ENCODE measurements around the gene CNN2.

The CNN2 gene

GRCh38 chr19:1008268-1009040, 18.0 kb upstream of the CNN2 start:
- no peak overlapping the region for H3K4me3 ChIP-seq (ENCODE audit: low read depth, low read length)
- TF ChIP-seq, protein P1, sequence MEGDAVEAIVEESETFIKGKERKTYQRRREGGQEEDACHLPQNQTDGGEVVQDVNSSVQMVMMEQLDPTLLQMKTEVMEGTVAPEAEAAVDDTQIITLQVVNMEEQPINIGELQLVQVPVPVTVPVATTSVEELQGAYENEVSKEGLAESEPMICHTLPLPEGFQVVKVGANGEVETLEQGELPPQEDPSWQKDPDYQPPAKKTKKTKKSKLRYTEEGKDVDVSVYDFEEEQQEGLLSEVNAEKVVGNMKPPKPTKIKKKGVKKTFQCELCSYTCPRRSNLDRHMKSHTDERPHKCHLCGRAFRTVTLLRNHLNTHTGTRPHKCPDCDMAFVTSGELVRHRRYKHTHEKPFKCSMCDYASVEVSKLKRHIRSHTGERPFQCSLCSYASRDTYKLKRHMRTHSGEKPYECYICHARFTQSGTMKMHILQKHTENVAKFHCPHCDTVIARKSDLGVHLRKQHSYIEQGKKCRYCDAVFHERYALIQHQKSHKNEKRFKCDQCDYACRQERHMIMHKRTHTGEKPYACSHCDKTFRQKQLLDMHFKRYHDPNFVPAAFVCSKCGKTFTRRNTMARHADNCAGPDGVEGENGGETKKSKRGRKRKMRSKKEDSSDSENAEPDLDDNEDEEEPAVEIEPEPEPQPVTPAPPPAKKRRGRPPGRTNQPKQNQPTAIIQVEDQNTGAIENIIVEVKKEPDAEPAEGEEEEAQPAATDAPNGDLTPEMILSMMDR (IDR thresholded peaks at IDR 0.05; ENCODE audit: low read depth, low read length), result no peak
- no peak for DNase-seq

DNA sequence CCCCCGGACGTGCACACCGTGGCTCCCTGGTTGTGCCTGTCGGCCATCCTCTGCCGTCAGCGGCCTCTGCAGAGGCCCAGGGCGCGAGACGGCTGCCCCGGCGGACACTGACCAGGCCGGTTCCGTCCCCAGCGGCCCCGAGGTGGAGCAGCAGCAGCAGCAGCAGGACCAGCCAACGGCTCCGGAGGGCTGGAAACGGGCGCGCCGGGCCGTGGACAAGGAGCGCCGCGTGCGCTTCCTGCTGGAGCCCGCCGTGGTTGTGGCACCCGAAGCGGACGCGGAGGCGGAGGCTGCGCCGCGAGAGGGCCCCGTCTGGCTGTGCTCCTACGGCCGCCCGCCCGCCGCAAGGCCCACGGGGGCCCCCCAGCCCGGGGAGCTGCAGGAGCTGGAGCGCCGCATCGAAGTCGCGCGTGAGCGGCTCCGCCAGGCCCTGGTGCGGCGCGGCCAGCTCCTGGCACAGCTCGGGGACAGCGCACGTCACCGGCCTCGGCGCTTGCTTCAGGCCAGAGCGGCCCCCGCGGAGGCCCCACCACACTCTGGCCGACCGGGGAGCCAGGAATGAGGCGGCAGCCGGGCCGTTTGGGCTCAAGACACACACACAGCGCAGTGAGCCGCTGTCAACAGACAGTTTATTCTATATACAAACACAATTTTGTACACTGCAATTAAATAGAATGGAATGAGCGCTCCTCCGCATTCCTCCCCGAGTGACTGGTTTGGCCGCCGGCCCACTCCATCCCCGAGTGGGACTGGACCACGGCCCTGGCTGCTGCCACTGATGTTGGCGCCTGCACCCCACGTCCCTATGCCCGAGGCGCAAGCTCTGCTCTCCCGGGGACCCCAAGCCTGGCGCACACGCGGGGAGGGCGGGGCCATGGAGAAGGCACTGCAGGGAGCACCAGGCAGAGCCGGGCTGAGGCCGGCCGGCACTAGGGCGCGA, 17.1 kb upstream of the CNN2 start:
- TF ChIP-seq, protein P1 (IDR thresholded peaks at IDR 0.05; ENCODE audit: low read depth, low read length), result no peak
- peaks cover 41% of the 10 kb centered on the region for H3K36me3 ChIP-seq
- no peak overlapping the region for H3K4me3 ChIP-seq (ENCODE audit: low read depth, low read length)
- no peak for DNase-seq
- H3K9me3 ChIP-seq, result no peaks in the 10 kb centered on the region; the same call in 1 of the 2 replicates
- peaks cover 11% of the 10 kb centered on the region for H3K27me3 ChIP-seq
- no peaks in the 10 kb centered on the region for H3K4me1 ChIP-seq

More at GRCh38 chr19:1008268-1009040, 18.0 kb upstream of the CNN2 start:
- no peaks in the 10 kb centered on the region; the same call in 1 of the 2 replicates for H3K9me3 ChIP-seq
- H3K36me3 ChIP-seq, result peaks cover 32% of the 10 kb centered on the region
- H3K27me3 ChIP-seq, result peaks cover 19% of the 10 kb centered on the region
- H3K4me1 ChIP-seq, result no peaks in the 10 kb centered on the region

DNA sequence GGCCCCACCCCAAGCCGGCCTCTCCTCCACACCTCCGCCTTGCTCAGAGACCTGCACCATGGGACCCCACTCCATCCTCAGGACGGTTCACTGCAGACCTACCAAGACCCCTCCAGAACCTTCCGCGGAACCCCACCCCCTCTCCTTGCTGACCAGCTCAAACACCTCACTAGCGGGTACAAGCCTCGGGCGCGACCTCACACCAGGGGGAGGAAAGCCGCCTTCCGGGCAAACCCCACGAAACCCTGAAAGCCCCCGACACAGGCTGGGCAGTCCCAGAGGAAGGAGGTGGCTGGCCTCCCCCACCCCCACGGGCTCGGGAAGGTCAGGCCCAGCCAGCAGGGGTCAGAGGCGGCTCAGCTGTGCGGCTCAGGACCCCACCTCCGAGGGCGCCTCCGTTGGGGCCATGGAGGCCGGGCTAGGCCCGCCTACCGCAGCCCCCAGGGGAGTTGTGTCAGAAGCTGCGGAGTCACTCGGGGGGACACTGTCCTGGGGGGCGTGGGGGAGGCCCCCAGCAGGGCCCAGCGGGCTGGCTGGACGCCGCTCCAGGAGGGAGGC, 16.3 kb upstream of the CNN2 start:
- H3K4me3 ChIP-seq (ENCODE audit: low read depth, low read length), result no peak overlapping the region
- H3K9me3 ChIP-seq, result no peaks in the 10 kb centered on the region; the same call in 1 of the 2 replicates
- TF ChIP-seq, protein P1 (IDR thresholded peaks at IDR 0.05; ENCODE audit: low read depth, low read length), result no peak
- H3K27me3 ChIP-seq, result peaks cover 3% of the 10 kb centered on the region
- peaks cover 44% of the 10 kb centered on the region for H3K36me3 ChIP-seq
- no peaks in the 10 kb centered on the region for H3K4me1 ChIP-seq
- DNase-seq, result no peak

GRCh38 chr19:1010586-1011510, 15.6 kb upstream of the CNN2 start:
- no peak for DNase-seq
- TF ChIP-seq, protein P1 (IDR thresholded peaks at IDR 0.05; ENCODE audit: low read depth, low read length), result no peak
- peaks cover 44% of the 10 kb centered on the region for H3K36me3 ChIP-seq
- no peak overlapping the region for H3K4me3 ChIP-seq (ENCODE audit: low read depth, low read length)
- no peaks in the 10 kb centered on the region for H3K4me1 ChIP-seq
- no peaks in the 10 kb centered on the region for H3K9me3 ChIP-seq
- H3K27me3 ChIP-seq, result no peaks in the 10 kb centered on the region

DNA sequence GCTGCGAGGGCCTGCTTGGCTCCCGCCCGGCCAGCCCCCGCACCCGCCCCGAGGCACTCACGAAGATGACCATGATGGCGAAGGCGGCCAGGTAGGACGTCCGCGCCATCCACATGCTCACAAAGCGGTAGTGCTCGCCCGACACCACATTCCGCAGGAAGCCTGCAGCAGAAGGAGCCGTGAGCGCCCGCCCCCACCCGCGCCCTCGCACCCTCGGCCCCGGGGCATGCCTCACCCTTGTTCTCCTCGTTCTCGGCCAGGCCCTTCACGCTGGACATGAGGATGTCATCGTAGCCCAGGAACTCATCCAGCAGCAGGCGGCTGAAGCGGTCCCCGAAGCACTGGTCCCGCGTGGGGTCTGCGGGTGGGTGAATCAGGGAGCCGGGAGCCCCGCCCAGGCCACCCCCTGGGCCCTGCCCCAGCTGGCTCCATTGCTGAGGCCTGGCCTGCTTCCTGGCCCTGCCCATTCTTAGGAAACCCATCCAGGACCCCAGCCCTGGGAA, 14.5 kb upstream of the CNN2 start:
- Histone ChIP-seq H3K4me3 (ENCODE audit: low read depth, low read length) (no peak overlapping the region), H3K27me3 (no peaks in the 10 kb centered on the region), H3K36me3 (peaks cover 50% of the 10 kb centered on the region), H3K4me1 (peaks cover 5% of the 10 kb centered on the region), H3K9me3 (no peaks in the 10 kb centered on the region)
- DNase-seq, result no peak
- TF ChIP-seq, protein P1 (IDR thresholded peaks at IDR 0.05; ENCODE audit: low read depth, low read length), result no peak
